SK-N-SH (cell line): ENCODE results near the gene SLC4A2. TPM values are rescaled to one million over a fixed set of nuclear protein-coding genes. Genes with fewer than 3 reads are reported as not detected.

ENCODE experiments used
- CTCF ChIA-PET: fragments of 300-600, 350-600 bp; formaldehyde crosslinking; extraction: SDS; loops from one replicate; lab custom pipeline; 2021; lab: Yijun Ruan, JAX
- POLR2A ChIA-PET: fragments of 350-600 bp; sonication (Branson Sonifier 250); formaldehyde crosslinking; extraction: SDS; loops from one replicate; lab custom pipeline; 2020; ENCODE audit warnings: antibody characterized with exemption, inconsistent platforms; lab: Yijun Ruan, JAX
- DNase-seq: peaks from one replicate; pipeline ENCODE4 v3.0.0; 2012
- H2AFZ ChIP-seq: fragments of 200-600 bp; sonication (generic); 2 replicates; pipeline ENCODE4 v1.8.1; 2016; ENCODE audit warnings: antibody characterized with exemption, mild to moderate bottlenecking, low read depth
- H3F3A ChIP-seq: fragments of 200-600 bp; sonication (generic); replicated peaks from 2 replicates; pipeline ENCODE3; 2016; ENCODE audit warnings: antibody characterized with exemption, mild to moderate bottlenecking; ENCODE audit not compliant: insufficient read depth
- H3K27ac ChIP-seq, 2 experiments: fragments of 200-500 bp in 1 of 2; fragments of 200-600 bp in 1 of 2; sonication (Bioruptor generic) in 1 of 2; sonication (generic), shearing (Covaris generic) in 1 of 2; 2 replicates each; pipeline versions ENCODE4 v1.5.1 to v1.6.1; 2014 to 2016; ENCODE audit warnings: low read depth in 2 of 2, inconsistent platforms in 1 of 2, low read length in 1 of 2, mild to moderate bottlenecking in 1 of 2, mixed read lengths in 1 of 2
- H3K27me3 ChIP-seq: fragments of 200-600 bp; sonication (generic), shearing (Covaris generic); 2 replicates; pipeline ENCODE4 v1.6.1; 2016; ENCODE audit warnings: mixed run types; ENCODE audit not compliant: insufficient read depth
- H3K36me3 ChIP-seq, 2 experiments: fragments of 200-500 bp in 1 of 2; fragments of 200-600 bp in 1 of 2; sonication (Bioruptor generic) in 1 of 2; sonication (generic) in 1 of 2; replicated peaks in 1 of 2; 2 replicates each; pipeline versions ENCODE3 to v1.5.1; 2014 to 2016; ENCODE audit warnings: low read length in 1 of 2, mild to moderate bottlenecking in 1 of 2; ENCODE audit not compliant: insufficient read depth in 2 of 2, control insufficient read depth in 1 of 2
- H3K4me1 ChIP-seq, 2 experiments: fragments of 200-500 bp in 1 of 2; fragments of 200-600 bp in 1 of 2; sonication (Bioruptor generic) in 1 of 2; sonication (generic), shearing (Covaris generic) in 1 of 2; 2 replicates each; pipeline versions ENCODE4 v1.5.1 to v1.6.1; 2014 to 2016; ENCODE audit warnings: low read depth in 1 of 2, low read length in 1 of 2, mixed run types in 1 of 2; ENCODE audit not compliant: insufficient read depth in 2 of 2, control insufficient read depth in 1 of 2
- H3K4me2 ChIP-seq: fragments of 200-600 bp; sonication (generic), shearing (Covaris generic); 2 replicates; pipeline ENCODE4 v1.6.1; 2017; ENCODE audit warnings: mixed run types
- H3K4me3 ChIP-seq, 2 experiments: fragments of 200-500 bp in 1 of 2; fragments of 200-600 bp in 1 of 2; sonication (Bioruptor generic) in 1 of 2; sonication (generic), shearing (Covaris generic) in 1 of 2; 2 replicates each; pipeline versions ENCODE4 v1.5.1 to v1.8.1; 2014 to 2016; ENCODE audit warnings: low read depth in 2 of 2, inconsistent platforms in 1 of 2, low read length in 1 of 2, mild to moderate bottlenecking in 1 of 2, mixed read lengths in 1 of 2, moderate library complexity in 1 of 2
- H3K79me2 ChIP-seq: fragments of 200-600 bp; sonication (generic); 2 replicates; pipeline ENCODE4 v1.8.1; 2017; ENCODE audit warnings: mild to moderate bottlenecking; ENCODE audit not compliant: insufficient read depth
- H3K9ac ChIP-seq: fragments of 200-600 bp; sonication (generic); 2 replicates; pipeline ENCODE4 v1.6.1; 2017; ENCODE audit warnings: mixed run types
- H3K9me2 ChIP-seq: fragments of 200-600 bp; sonication (generic); 2 replicates; pipeline ENCODE4 v1.6.1; 2017; ENCODE audit warnings: mixed run types
- H3K9me3 ChIP-seq: fragments of 200-600 bp; sonication (generic); 2 replicates; pipeline ENCODE4 v1.6.1; 2017; ENCODE audit warnings: mixed run types, mild to moderate bottlenecking, moderate library complexity
- H4K20me1 ChIP-seq: fragments of 200-600 bp; sonication (generic); 2 replicates; pipeline ENCODE4 v1.6.1; 2017; ENCODE audit warnings: mild to moderate bottlenecking, mixed run types; ENCODE audit not compliant: insufficient read depth
- CHD2 ChIP-seq: fragments of 150-350 bp; IDR thresholded peaks from 2 replicates; pipeline ENCODE4 v1.6.1; 2018; ENCODE audit warnings: low read length; ENCODE audit not compliant: partially characterized antibody
- EZH2phosphoT487 ChIP-seq: fragments of 200-600 bp; sonication (generic); IDR thresholded peaks from 2 replicates; pipeline ENCODE4 v1.6.1; 2017; ENCODE audit warnings: low read depth, mixed run types, mild to moderate bottlenecking, antibody characterized with exemption, moderate library complexity, borderline replicate concordance
- FOXJ3 ChIP-seq: sonication (generic); formaldehyde crosslinking; IDR thresholded peaks from 2 replicates; pipeline ENCODE4 v1.5.1; 2020; ENCODE audit warnings: mild to moderate bottlenecking, missing genetic modification reagents
- MEF2A ChIP-seq: IDR thresholded peaks from 2 replicates; pipeline ENCODE4 v1.4.0; 2012; ENCODE audit warnings: low read depth, borderline replicate concordance
- MXI1 ChIP-seq: IDR thresholded peaks from 2 replicates; pipeline ENCODE4 v1.6.1; 2012; ENCODE audit warnings: mild to moderate bottlenecking, low read depth, low read length, improper control_type of control experiment
- NFIC ChIP-seq: IDR thresholded peaks from 2 replicates; pipeline ENCODE4 v1.4.0; 2012; ENCODE audit warnings: borderline replicate concordance
- SMC3 ChIP-seq: IDR thresholded peaks from 2 replicates; pipeline ENCODE4 v1.6.1; 2012; ENCODE audit warnings: low read depth, low read length, improper control_type of control experiment
- TAF1 ChIP-seq: IDR thresholded peaks from 2 replicates; pipeline ENCODE4 v1.6.1; 2012; ENCODE audit warnings: low read depth, mild to moderate bottlenecking, low read length, moderate library complexity, borderline replicate concordance
- TCF12 ChIP-seq: IDR thresholded peaks from 2 replicates; pipeline ENCODE4 v1.4.0; 2012
- YY1 ChIP-seq: IDR thresholded peaks from 2 replicates; pipeline ENCODE4 v1.4.0; 2012; ENCODE audit warnings: low read depth, mild to moderate bottlenecking
- WGBS: methylation state at CpG from one replicate; pipeline ENCODE4 v1.1.6; 2017; ENCODE audit warnings: low lambda C conversion rate; 5-methylcytosine and 5-hydroxymethylcytosine counted together
- polyA plus RNA-seq, 3 experiments: library from polyadenylated mRNA; depleted of rRNA; stranded (reverse); fragments of >200 nt; gene quantifications; 2 replicates each; pipeline ENCODE4 v1.2.3, GENCODE V29; 2012
- TF ChIP-seq, protein P1 (sequence below): IDR thresholded peaks from 2 replicates; pipeline ENCODE4; 2012

SLC4A2 gene
- polyA plus RNA-seq, 1 of the 3 experiments (the other 2 are of a cell fraction): 167 TPM

DNA sequence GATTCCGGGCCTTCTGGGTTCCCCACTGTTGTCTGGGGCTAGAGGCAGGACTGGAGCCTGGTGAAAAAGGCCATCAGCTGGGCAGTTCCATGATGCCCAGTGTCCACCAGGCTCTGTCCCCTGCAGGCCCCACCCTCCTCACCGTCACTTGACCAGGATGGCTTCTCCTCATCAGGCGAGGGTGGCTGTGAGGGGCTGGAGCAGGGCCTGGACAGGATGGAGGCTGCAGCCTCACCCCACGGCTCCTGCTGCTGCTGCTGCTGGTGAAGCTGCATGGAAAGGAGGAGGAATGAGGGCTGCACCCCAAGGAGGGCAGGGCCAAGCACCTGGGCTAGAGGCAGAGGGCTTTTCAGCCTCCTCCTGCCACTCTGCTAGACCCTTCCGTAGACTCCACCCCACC lies 43.4 kb upstream of the SLC4A2 start:
- 78% methylated on average over 4 of the region's 5 CpGs for WGBS

DNA sequence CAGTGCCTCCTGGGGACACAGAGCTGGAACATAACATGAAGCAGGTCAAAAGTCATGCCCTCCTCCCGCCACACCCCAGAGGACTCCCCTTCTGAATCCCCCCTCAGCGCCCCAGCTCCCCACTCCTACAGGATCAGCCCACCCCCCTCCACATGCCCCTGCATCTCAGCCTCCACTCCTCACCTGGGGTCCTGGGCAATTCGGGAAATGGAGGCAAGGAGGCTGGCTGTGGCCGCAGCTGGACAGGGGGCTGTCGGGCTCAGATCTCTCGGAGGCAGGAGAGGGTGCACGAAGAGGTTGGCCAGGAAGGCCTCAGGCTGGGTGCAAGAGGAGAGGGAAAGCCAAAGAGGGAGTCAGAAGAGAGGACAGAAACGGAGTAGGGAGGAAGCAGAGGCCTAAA lies 42.9 kb upstream of the SLC4A2 start:
- Histone ChIP-seq H3K9me2 (no peaks in the 10 kb centered on the region), H2AFZ (no peak overlapping the region), H3K4me2 (no peak overlapping the region), H3K9ac (no peak overlapping the region), H3K9me3 (no peaks in the 10 kb centered on the region), H3F3A (no peaks in the 10 kb centered on the region), H3K36me3 (no peaks in the 10 kb centered on the region), H3K4me3 (no peak overlapping the region), H3K27ac (no peak overlapping the region), H4K20me1 (no peaks in the 10 kb centered on the region), H3K27me3 (peaks cover 10% of the 10 kb centered on the region; the same call in 1 of the 2 replicates), H3K4me1 (peaks cover 0 to 31% of the 10 kb centered on the region in 2 experiments; a peak in 1 of 4 replicates), H3K79me2 (no peaks in the 10 kb centered on the region)
- no peak for DNase-seq
- TF ChIP-seq SMC3 (no peak), NFIC (no peak), YY1 (no peak)
- CTCF ChIA-PET: interaction anchor here (1.2 to 8.3 kb wide), 13 partner anchors 11 to 239 kb away, joined by 3 to 107 read pairs (median 24); partner anchors contain the start of genes ABCB8 and NOS3
- POLR2A ChIA-PET: no interaction called here
- WGBS: 78% methylated on average over 8 of the region's 8 CpGs

More for the DNA sequence above, 43.4 kb upstream of the SLC4A2 start:
- Histone ChIP-seq H2AFZ (no peak overlapping the region), H3K9ac (no peak overlapping the region), H3K27me3 (peaks cover 10% of the 10 kb centered on the region; the same call in 1 of the 2 replicates), H3K9me2 (no peaks in the 10 kb centered on the region), H3K4me1 (peaks cover 0 to 31% of the 10 kb centered on the region in 2 experiments; a peak in 1 of 4 replicates), H3K9me3 (no peaks in the 10 kb centered on the region), H3K36me3 (no peaks in the 10 kb centered on the region), H3K4me2 (no peak overlapping the region), H3F3A (no peaks in the 10 kb centered on the region), H3K27ac (no peak overlapping the region), H4K20me1 (no peaks in the 10 kb centered on the region), H3K79me2 (no peaks in the 10 kb centered on the region), H3K4me3 (no peak overlapping the region)
- ChIA-PET CTCF (interaction anchor here (1.2 to 6.0 kb wide), 8 partner anchors 12 to 239 kb away, joined by 3 to 86 read pairs (median 20); partner anchors contain the start of genes ABCB8 and NOS3), POLR2A (no interaction called here)
- DNase-seq: no peak
- TF ChIP-seq MXI1: no peak
- TF ChIP-seq MEF2A: no peak
- TF ChIP-seq, protein P1, sequence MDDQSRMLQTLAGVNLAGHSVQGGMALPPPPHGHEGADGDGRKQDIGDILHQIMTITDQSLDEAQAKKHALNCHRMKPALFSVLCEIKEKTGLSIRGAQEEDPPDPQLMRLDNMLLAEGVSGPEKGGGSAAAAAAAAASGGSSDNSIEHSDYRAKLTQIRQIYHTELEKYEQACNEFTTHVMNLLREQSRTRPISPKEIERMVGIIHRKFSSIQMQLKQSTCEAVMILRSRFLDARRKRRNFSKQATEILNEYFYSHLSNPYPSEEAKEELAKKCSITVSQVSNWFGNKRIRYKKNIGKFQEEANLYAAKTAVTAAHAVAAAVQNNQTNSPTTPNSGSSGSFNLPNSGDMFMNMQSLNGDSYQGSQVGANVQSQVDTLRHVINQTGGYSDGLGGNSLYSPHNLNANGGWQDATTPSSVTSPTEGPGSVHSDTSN: no peak
- TF ChIP-seq SMC3: no peak
- TF ChIP-seq CHD2: no peak

GRCh38 chr7:151016942-151017341 lies 42.4 kb upstream of the SLC4A2 start:
- Histone ChIP-seq H4K20me1 (no peaks in the 10 kb centered on the region), H3K4me3 (no peak overlapping the region), H2AFZ (no peak overlapping the region), H3K36me3 (no peaks in the 10 kb centered on the region), H3K9ac (no peak overlapping the region), H3K27me3 (peaks cover 15% of the 10 kb centered on the region; the same call in 1 of the 2 replicates), H3K4me1 (peaks cover 0 to 31% of the 10 kb centered on the region in 2 experiments; a peak in 1 of 4 replicates), H3K9me2 (no peaks in the 10 kb centered on the region), H3K79me2 (no peaks in the 10 kb centered on the region), H3K27ac (no peak overlapping the region), H3F3A (no peaks in the 10 kb centered on the region), H3K4me2 (no peak overlapping the region), H3K9me3 (no peaks in the 10 kb centered on the region)
- POLR2A ChIA-PET: interaction anchor here (1.1 kb wide), 1 partner anchor 11 kb away, joined by 3 read pairs; the partner anchor contains the start of gene ABCB8
- CTCF ChIA-PET: interaction anchor here (0.6 to 8.3 kb wide), 25 partner anchors 11 to 599 kb away, joined by 3 to 107 read pairs (median 16); partner anchors contain the start of genes ABCB8, AGAP3, NOS3 and TMUB1
- no peak for TF ChIP-seq CHD2
- TF ChIP-seq EZH2phosphoT487: no peak
- no peak for TF ChIP-seq TCF12
- TF ChIP-seq TAF1: no peak
- TF ChIP-seq FOXJ3 (CRISPR knock-in tag): no peak
- DNase-seq: no peak
- 95% methylated on average over 15 of the region's 15 CpGs for WGBS
